ENCODE measurements around the gene SND1.

Gene SND1

GRCh38 chr7:127769137-127769536 lies 117.1 kb downstream of the SND1 start:
- DNase-seq (ENCODE audit: low spot score): no peak

GRCh38 chr7:127769696-127770400 lies 117.9 kb downstream of the SND1 start:
- DNase-seq (ENCODE audit: low spot score): no peak

- DNase-seq (ENCODE audit: low spot score): peak; percentile 65
These were observed 118.9 kb downstream of the SND1 start for GRCh38 chr7:127770885-127771284.

GRCh38 chr7:127771707-127772106 lies 119.7 kb downstream of the SND1 start:
- DNase-seq (ENCODE audit: low spot score): no peak

DNA sequence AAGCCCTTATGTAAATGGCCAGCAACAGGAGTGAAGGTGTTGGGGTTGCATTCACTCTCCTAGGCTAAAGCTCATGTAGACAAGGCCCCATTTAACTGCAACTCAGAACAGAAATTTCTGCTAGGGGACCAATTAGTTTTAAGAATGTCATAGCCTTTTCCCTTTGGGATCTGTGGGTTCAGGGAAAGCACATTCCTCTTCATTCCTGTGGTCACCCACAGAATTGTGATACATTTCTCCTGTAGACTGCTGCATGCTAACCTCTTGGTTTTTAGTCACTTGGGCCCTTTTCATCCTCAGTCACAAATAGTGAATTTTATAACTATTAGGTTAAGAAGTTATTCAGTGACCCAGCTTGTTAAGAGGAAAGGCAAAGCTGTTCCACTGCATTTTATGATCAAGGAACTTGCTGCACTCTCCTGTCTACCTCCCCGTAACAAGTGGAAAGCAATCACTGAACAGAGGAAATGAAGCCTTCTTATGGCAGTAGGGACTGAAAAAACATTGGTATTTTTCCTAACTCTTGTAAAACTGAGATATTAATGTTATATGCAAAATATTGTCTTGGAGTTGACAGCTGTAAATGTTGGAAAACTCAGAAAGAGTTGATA lies 124.9 kb downstream of the SND1 start:
- peak; percentile 92 for DNase-seq (ENCODE audit: low spot score)

DNA sequence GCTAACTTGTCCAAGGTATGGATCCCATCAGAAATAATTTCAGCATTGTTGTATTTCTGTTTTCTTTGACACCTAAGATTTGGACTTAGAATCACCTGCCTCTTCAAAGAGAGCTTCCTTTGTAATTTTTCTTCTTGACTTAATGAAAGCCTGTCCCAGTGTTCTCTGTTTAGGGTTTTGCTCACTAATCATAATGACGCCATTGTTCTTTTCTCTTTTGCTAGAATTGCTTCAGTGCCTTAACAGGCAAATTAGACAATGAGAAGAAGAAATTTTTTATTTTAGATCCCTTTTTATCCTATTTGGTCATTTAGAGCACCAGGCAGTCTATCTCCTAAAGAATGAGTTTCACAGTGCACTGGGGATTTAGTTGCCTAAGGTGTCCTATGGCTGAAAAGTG lies 128.5 kb downstream of the SND1 start:
- DNase-seq (ENCODE audit: low spot score): no peak

DNA sequence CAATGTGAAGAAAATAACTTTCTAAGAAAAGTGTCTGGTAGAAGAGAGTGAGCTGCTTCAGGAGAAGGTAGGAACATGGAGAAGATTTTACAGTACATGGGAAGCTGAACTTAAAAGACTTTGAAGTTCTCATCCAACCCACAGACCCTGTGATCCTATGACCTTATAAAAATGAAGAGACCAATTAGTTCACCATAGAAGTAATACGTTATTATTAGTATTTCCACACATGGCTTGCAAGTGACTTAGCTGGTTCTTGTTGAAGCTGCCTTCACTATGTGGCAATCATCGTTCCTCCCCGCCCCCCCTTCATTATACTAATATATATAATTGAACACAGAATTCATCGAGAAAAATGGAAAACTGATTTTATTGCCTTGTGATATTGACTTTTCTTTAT lies 129.1 kb downstream of the SND1 start:
- DNase-seq (ENCODE audit: low spot score): no peak

DNA sequence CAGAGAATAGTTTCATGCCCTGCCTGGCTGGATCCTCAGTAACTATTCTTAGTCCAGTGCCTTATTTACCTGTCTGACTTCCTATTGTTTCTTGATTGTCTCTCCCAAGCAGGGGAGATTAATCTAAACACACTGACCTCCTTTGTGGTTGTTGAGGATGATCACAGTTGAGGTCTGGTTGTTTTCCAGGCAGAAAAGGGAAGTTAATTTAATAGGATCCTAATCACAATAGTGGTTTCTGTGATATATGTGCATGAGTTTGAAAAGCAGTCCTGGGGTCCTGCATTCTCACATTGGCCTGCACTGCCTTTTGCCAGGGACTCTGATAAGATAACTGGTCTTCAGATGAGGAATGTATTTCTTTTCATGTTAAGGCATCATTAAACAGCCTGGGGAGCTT lies 130.1 kb downstream of the SND1 start:
- DNase-seq (ENCODE audit: low spot score): no peak

GRCh38 chr7:127782654-127783559 lies 130.9 kb downstream of the SND1 start:
- DNase-seq (ENCODE audit: low spot score): peak; percentile 29

DNA sequence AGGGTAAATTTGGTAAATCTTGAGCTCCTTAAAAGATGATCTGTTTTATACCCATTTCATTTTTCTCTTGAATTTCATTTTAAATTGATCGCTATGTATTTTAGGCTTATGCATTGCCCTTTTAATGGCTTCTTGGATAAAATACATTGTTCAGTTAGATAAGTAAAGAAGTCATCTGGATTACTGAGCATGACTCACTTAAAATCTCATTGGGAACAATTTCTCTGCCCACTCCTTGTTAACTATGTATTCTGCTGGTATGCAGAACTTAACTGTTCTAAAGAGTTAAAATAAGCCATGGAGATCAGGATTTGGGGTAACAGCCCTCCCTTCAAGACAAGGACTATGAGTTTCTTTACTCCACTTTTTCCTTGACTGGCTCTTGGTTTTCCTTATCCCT lies 134.2 kb downstream of the SND1 start:
- DNase-seq (ENCODE audit: low spot score): no peak

GRCh38 chr7:127789031-127789430 lies 137.0 kb downstream of the SND1 start:
- DNase-seq (ENCODE audit: low spot score): no peak

DNA sequence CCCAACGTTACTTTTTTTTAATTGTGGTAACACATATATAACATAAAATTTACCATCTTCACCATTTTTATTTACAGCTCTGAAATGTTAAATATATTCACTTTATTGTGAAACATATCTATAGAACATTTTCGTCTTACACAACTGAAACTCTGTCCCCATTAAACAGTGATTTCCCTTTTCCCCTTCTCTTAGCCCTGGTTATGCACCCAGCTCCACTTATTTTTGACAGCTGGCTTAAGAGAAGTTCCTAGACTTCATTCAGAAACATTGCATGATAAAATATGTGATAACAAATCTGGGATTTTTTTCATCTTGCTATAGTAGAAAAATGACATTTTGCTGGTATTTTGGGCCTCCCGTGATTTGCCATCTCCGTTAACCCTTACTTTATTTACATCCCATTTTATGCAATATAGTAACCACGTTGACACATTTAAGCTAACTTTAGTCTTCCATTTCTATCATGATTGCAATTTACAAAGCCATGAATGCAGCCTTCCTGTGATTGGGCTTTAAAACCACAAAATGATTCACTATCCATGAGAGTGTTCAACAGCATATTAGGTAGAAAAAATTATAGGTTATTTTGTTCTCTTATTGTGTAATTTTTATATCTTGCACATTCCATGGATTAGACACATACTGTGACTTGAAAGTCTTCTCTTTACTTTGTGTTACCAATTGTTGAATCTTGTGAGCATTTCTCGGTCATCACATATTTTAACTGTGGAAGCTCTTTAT lies 139.6 kb downstream of the SND1 start:
- peak; percentile 60 for DNase-seq (ENCODE audit: low spot score)

DNA sequence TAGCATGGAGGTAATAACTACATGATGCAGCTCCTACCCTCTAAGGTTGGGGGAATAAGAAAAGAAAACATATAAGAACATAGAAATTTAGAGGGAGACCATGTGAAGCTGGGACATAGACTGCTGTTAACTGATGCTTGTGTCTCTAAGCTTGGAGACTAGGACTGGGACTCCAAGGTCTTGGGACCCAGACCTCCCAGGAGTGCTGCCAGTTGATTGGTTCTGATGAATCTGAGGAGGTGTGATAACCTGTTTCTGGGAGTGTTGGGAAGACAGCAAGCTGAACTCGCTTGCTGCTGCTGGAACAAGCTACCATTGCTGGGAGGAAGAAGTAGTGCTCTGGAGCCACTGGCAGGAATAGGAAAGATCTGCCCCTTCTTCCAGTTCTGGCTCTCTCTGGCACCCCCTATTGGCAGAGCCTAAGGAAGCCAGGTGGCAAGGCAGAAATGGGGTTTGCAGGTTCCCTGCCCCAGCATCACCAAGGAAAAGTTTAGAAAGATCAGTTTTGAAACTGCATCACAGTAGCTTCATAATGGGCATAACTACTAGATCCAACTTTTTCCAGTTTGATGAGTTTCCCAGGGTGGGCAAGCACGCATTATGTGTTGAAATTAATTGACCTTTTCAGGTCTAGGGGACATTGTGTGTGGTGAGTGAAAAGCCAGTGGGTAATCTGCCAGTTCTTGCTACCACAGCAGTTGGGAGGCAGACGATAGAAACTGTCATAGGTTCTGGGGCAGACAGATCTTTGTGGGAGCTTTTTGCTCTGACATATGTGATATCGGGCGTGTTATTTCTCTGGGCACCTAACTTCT lies 140.7 kb downstream of the SND1 start:
- no peak for DNase-seq (ENCODE audit: low spot score)

DNA sequence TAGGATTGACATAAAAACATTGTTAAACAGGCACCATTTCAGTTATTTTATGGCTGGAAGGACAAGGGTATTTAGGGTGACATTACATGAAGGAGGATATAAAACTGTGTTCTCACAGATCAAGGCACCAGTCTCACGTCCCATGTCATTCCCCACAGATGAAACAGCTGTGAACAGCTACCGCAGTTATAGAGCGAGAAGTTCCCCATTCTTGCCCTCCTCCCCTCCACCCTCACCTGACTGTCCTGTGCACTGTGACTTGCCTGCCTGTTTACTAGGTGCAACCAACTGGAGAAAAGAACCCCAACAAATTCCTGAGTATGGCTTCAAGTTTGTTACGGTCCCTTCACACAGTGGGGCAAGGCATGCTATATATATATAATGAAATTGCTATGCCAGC lies 141.6 kb downstream of the SND1 start:
- DNase-seq (ENCODE audit: low spot score): no peak

GRCh38 chr7:127794136-127794535 lies 142.1 kb downstream of the SND1 start:
- DNase-seq (ENCODE audit: low spot score): no peak

GRCh38 chr7:127794551-127794950 lies 142.6 kb downstream of the SND1 start:
- no peak for DNase-seq (ENCODE audit: low spot score)

GRCh38 chr7:127798023-127798422 lies 146.0 kb downstream of the SND1 start:
- DNase-seq (ENCODE audit: low spot score): no peak

DNA sequence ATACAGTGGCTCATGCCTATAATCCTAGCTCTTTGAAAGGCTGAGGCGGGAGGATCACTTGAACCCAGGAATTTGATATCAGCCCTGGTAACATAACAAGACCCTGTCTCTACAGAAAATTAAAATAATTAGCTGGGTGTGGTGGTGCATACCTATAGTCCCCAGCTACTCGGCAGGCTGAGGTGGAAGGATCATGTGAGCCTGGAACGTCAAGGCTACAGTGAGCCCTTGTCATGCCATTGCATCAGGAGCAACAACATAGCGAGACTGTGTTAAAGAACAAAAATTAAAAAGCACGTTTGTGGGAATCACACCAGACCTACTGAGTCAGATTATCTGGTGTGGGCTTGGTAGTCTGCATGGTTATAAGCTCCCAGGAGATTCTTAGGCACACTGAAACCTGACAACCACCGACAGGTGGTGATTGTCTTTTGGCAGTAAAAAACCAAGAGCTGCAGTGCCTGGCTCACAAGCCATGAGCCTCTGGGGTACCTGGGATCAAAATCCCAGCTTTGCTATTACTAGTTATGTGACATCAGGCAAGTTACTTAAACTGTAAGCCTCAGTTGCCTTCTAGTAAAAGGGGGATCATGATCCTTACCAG lies 146.9 kb downstream of the SND1 start:
- no peak for DNase-seq (ENCODE audit: low spot score)

DNA sequence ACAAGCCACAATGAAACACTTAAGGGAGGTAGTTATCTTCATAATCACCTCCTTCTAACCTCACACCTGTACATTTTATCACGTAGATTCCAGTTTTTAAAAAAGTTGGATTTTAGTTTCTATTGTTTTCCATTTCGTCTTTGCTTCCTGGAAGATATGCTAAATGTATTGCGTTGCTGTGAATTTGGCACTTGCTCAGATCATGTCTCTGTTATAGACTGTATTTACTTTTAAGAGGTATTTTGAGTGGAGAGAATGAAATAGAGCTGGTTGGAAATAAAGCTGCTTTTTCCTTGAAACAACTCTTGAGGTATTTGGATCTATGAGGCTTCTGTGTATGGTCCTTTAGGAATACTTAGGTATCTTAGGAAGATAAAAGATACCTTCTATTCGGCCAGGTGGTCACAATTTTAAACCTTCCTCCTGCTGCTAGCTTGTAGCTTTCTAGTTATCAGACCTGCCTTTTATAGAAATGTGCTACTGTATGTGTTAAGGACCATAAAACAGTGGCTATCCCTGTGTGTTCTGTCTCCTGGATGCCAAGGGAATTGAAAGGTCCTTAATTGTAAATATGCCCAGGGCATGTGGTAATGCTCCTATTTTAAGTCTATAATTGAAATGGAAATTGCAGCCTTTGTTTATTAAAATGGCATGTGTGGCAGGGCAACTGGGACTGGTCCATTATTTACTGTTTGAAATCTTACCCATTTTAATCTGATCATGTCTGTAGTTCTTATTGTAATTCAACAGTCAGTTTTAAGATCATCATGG lies 147.7 kb downstream of the SND1 start:
- DNase-seq (ENCODE audit: low spot score): no peak

DNA sequence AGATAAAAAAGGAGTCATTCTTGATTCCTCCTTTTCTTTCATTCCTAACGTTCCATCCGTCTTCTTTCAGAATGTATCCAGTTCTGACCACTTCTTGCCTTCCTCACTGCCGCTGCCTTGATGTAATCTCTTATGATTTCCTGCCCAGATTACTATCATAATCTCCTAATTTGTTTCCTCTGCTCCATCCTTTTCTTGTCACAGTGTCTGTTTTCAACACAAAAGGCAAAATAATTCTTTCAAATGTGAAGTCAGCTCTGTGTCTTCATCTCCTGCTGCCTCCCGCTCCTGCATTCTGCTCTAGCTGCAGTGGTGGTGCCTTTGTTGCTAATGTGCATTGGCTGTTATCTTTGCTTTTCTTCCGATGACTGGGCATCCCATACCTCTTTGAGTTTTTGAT lies 150.9 kb downstream of the SND1 start:
- DNase-seq (ENCODE audit: low spot score): no peak
